ENCODE data around the gene HACD2.

Gene HACD2

GRCh38 chr3:123451186-123451585, 133.7 kb downstream of the HACD2 start:
- Histone ChIP-seq H3K27ac (ENCODE audit: poor library complexity, severe bottlenecking) (no peak overlapping the region), H3K4me3 (ENCODE audit: severe bottlenecking) (no peak overlapping the region), H3K9me3 (ENCODE audit: severe bottlenecking) (no peaks in the 10 kb centered on the region), H3K36me3 (ENCODE audit: low read depth) (no peaks in the 10 kb centered on the region), H3K27me3 (ENCODE audit: insufficient read depth, poor library complexity, severe bottlenecking) (peaks cover 48% of the 10 kb centered on the region), H3K4me1 (ENCODE audit: insufficient read depth, poor library complexity, severe bottlenecking) (no peaks in the 10 kb centered on the region)
- DNase-seq (ENCODE audit: low spot score) (no peak), ATAC-seq (ENCODE audit: low read depth) (no peak)
- no peak for TF ChIP-seq CTCF (IDR thresholded peaks at IDR 0.05; ENCODE audit: poor library complexity, severe bottlenecking)

- DNase-seq (ENCODE audit: low spot score) (no peak), ATAC-seq (ENCODE audit: low read depth) (no peak)
- TF ChIP-seq CTCF (IDR thresholded peaks at IDR 0.05; ENCODE audit: poor library complexity, severe bottlenecking): no peak
- H3K27me3 ChIP-seq (ENCODE audit: insufficient read depth, poor library complexity, severe bottlenecking): peaks cover 55% of the 10 kb centered on the region
- H3K4me1 ChIP-seq (ENCODE audit: insufficient read depth, poor library complexity, severe bottlenecking): no peaks in the 10 kb centered on the region
- peak overlapping the region; percentile 34 for H3K4me3 ChIP-seq (ENCODE audit: severe bottlenecking)
- no peak overlapping the region for H3K27ac ChIP-seq (ENCODE audit: poor library complexity, severe bottlenecking)
- no peaks in the 10 kb centered on the region for H3K36me3 ChIP-seq (ENCODE audit: low read depth)
- no peaks in the 10 kb centered on the region for H3K9me3 ChIP-seq (ENCODE audit: severe bottlenecking)
Measured at GRCh38 chr3:123449997-123450604, 134.8 kb downstream of the HACD2 start.

GRCh38 chr3:123449102-123449996, 135.5 kb downstream of the HACD2 start:
- ATAC-seq (ENCODE audit: low read depth) (peak; percentile 41), DNase-seq (ENCODE audit: low spot score) (no peak)
- Histone ChIP-seq H3K9me3 (ENCODE audit: severe bottlenecking) (no peaks in the 10 kb centered on the region), H3K27me3 (ENCODE audit: insufficient read depth, poor library complexity, severe bottlenecking) (peaks cover 59% of the 10 kb centered on the region), H3K36me3 (ENCODE audit: low read depth) (no peaks in the 10 kb centered on the region), H3K4me1 (ENCODE audit: insufficient read depth, poor library complexity, severe bottlenecking) (no peaks in the 10 kb centered on the region), H3K4me3 (ENCODE audit: severe bottlenecking) (peak overlapping the region; percentile 34), H3K27ac (ENCODE audit: poor library complexity, severe bottlenecking) (no peak overlapping the region)
- TF ChIP-seq CTCF (IDR thresholded peaks at IDR 0.05; ENCODE audit: poor library complexity, severe bottlenecking): no peak

GRCh38 chr3:123448536-123449101, 136.2 kb downstream of the HACD2 start, which contains the start of gene ADCY5:
Gene ADCY5, minus strand, starts transcription at chr3:123449090. Its CDS starts 545 bp downstream, at chr3:123448545.
- ATAC-seq (ENCODE audit: low read depth) (peak; percentile 52; the same call in 2 of the 3 replicates), DNase-seq (ENCODE audit: low spot score) (no peak)
- Histone ChIP-seq H3K9me3 (ENCODE audit: severe bottlenecking) (no peaks in the 10 kb centered on the region), H3K36me3 (ENCODE audit: low read depth) (no peaks in the 10 kb centered on the region), H3K4me1 (ENCODE audit: insufficient read depth, poor library complexity, severe bottlenecking) (no peaks in the 10 kb centered on the region), H3K4me3 (ENCODE audit: severe bottlenecking) (peak within 1 kb of the TSS; percentile 34), H3K27me3 (ENCODE audit: insufficient read depth, poor library complexity, severe bottlenecking) (peaks cover 59% of the 10 kb centered on the region), H3K27ac (ENCODE audit: poor library complexity, severe bottlenecking) (no peak within 1 kb of the TSS)
- TF ChIP-seq CTCF (IDR thresholded peaks at IDR 0.05; ENCODE audit: poor library complexity, severe bottlenecking): no peak

All from RWPE2 (cell line).